Activated CD4-positive, alpha-beta T cell treated with anti-CD3 and anti-CD28 coated beads, Interleukin-2, amount 10 ng/mL, durations not matched to agents 24 days and 14 days (primary cell): Measurements from ENCODE around the gene MAL. TPM values are rescaled to one million over a fixed set of nuclear protein-coding genes. Genes with fewer than 3 reads are reported as not detected.

Experiments
- DNase-seq: peaks from one replicate; pipeline ENCODE4 v3.0.0; 2022
- H3K27ac Mint-ChIP-seq: one replicate; pipeline ENCODE4 v1.8.0; 2022; ENCODE audit warnings: mild to moderate bottlenecking, mixed read lengths
- H3K27me3 Mint-ChIP-seq: one replicate; pipeline ENCODE4 v1.8.0; 2022; ENCODE audit warnings: mixed read lengths
- H3K36me3 Mint-ChIP-seq: one replicate; pipeline ENCODE4 v1.8.0; 2022; ENCODE audit warnings: low read depth, mild to moderate bottlenecking, mixed read lengths
- H3K4me1 Mint-ChIP-seq: one replicate; pipeline ENCODE4 v1.8.0; 2021; ENCODE audit warnings: mixed read lengths
- H3K4me3 Mint-ChIP-seq: one replicate; pipeline ENCODE4 v1.8.0; 2022; ENCODE audit warnings: mild to moderate bottlenecking, moderate library complexity, mixed read lengths
- H3K9me3 Mint-ChIP-seq: one replicate; pipeline ENCODE4 v1.8.0; 2021; ENCODE audit warnings: mixed read lengths
- intact Hi-C: fragments of 100-400 bp; cut with micrococcal nuclease; formaldehyde crosslinking; loops from one replicate; pipeline ENCODE4 v1.15.1; 2023
- total RNA-seq: library from RNA; stranded (reverse); gene quantifications from 2 replicates; pipeline ENCODE4 v1.2.3, GENCODE V29; 2022

MAL gene
- total RNA-seq, 1 donor from 2014 or later = 167 TPM

GRCh38 chr2:94992360-94992759 is 33.1 kb upstream of the MAL start:
- Mint-ChIP-seq H3K27ac (no peak overlapping the region), H3K36me3 (no peaks in the 10 kb centered on the region), H3K27me3 (peaks cover 28% of the 10 kb centered on the region), H3K4me3 (no peak overlapping the region), H3K9me3 (no peaks in the 10 kb centered on the region), H3K4me1 (no peaks in the 10 kb centered on the region)
- no peak for DNase-seq
- intact Hi-C loops = no loop called here

- Mint-ChIP-seq H3K9me3 (no peaks in the 10 kb centered on the region), H3K4me1 (no peaks in the 10 kb centered on the region), H3K27me3 (peaks cover 33% of the 10 kb centered on the region), H3K27ac (no peak overlapping the region), H3K4me3 (no peak overlapping the region), H3K36me3 (no peaks in the 10 kb centered on the region)
- intact Hi-C loops = no loop called here
- DNase-seq = no peak
Observed at GRCh38 chr2:94993176-94994062, 32.1 kb upstream of the MAL start.

- Mint-ChIP-seq H3K36me3 (no peaks in the 10 kb centered on the region), H3K4me1 (no peaks in the 10 kb centered on the region), H3K9me3 (no peaks in the 10 kb centered on the region), H3K4me3 (no peak overlapping the region), H3K27ac (no peak overlapping the region), H3K27me3 (peaks cover 37% of the 10 kb centered on the region)
- no peak for DNase-seq
- intact Hi-C loops = no loop called here
Observed at GRCh38 chr2:94994063-94994913, 31.2 kb upstream of the MAL start.

GRCh38 chr2:94994914-94995552 is 30.5 kb upstream of the MAL start:
- intact Hi-C loops = no loop called here
- no peaks in the 10 kb centered on the region for H3K4me1 Mint-ChIP-seq
- no peak for DNase-seq
- H3K9me3 Mint-ChIP-seq = no peaks in the 10 kb centered on the region
- no peaks in the 10 kb centered on the region for H3K36me3 Mint-ChIP-seq
- no peak overlapping the region for H3K4me3 Mint-ChIP-seq
- no peak overlapping the region for H3K27ac Mint-ChIP-seq
- peaks cover 36% of the 10 kb centered on the region for H3K27me3 Mint-ChIP-seq

- Mint-ChIP-seq H3K36me3 (no peaks in the 10 kb centered on the region), H3K9me3 (no peaks in the 10 kb centered on the region), H3K27me3 (peaks cover 34% of the 10 kb centered on the region), H3K4me1 (no peaks in the 10 kb centered on the region), H3K4me3 (no peak overlapping the region), H3K27ac (no peak overlapping the region)
- intact Hi-C loops = no loop called here
- DNase-seq = no peak
Observed at GRCh38 chr2:94995553-94996304, 29.8 kb upstream of the MAL start.

GRCh38 chr2:94996305-94997100 is 29.0 kb upstream of the MAL start:
- Mint-ChIP-seq H3K27ac (no peak overlapping the region), H3K36me3 (no peaks in the 10 kb centered on the region), H3K9me3 (no peaks in the 10 kb centered on the region), H3K4me3 (no peak overlapping the region), H3K4me1 (no peaks in the 10 kb centered on the region), H3K27me3 (peaks cover 34% of the 10 kb centered on the region)
- DNase-seq = no peak
- intact Hi-C loops = no loop called here

- intact Hi-C loops = no loop called here
- no peaks in the 10 kb centered on the region for H3K4me1 Mint-ChIP-seq
Observed at GRCh38 chr2:94997981-94998930, 27.3 kb upstream of the MAL start.

GRCh38 chr2:94999431-94999883 is 26.1 kb upstream of the MAL start:
- peaks cover 31% of the 10 kb centered on the region for H3K27me3 Mint-ChIP-seq
- no peak overlapping the region for H3K27ac Mint-ChIP-seq
- no peaks in the 10 kb centered on the region for H3K9me3 Mint-ChIP-seq
- no peak for DNase-seq
- H3K4me3 Mint-ChIP-seq = no peak overlapping the region
- H3K36me3 Mint-ChIP-seq = no peaks in the 10 kb centered on the region
- H3K4me1 Mint-ChIP-seq = peaks cover 5% of the 10 kb centered on the region
- intact Hi-C loops = no loop called here

More at GRCh38 chr2:94997981-94998930, 27.3 kb upstream of the MAL start:
- Mint-ChIP-seq H3K27me3 (peaks cover 31% of the 10 kb centered on the region), H3K9me3 (no peaks in the 10 kb centered on the region), H3K27ac (no peak overlapping the region), H3K36me3 (no peaks in the 10 kb centered on the region), H3K4me3 (no peak overlapping the region)
- no peak for DNase-seq

- Mint-ChIP-seq H3K27me3 (peaks cover 28% of the 10 kb centered on the region), H3K27ac (no peak overlapping the region), H3K36me3 (no peaks in the 10 kb centered on the region), H3K9me3 (no peaks in the 10 kb centered on the region), H3K4me1 (peaks cover 7% of the 10 kb centered on the region), H3K4me3 (no peak overlapping the region)
- intact Hi-C loops = no loop called here
- DNase-seq = no peak
Observed at GRCh38 chr2:95001051-95001562, 24.4 kb upstream of the MAL start.

GRCh38 chr2:95001701-95002100 is 23.8 kb upstream of the MAL start:
- H3K9me3 Mint-ChIP-seq = no peaks in the 10 kb centered on the region
- H3K27me3 Mint-ChIP-seq = peaks cover 28% of the 10 kb centered on the region
- no peak for DNase-seq

GRCh38 chr2:95002498-95002897 is 23.0 kb upstream of the MAL start:
- Mint-ChIP-seq H3K4me3 (no peak overlapping the region), H3K36me3 (no peaks in the 10 kb centered on the region), H3K27me3 (peaks cover 21% of the 10 kb centered on the region), H3K27ac (no peak overlapping the region), H3K4me1 (peaks cover 7% of the 10 kb centered on the region), H3K9me3 (no peaks in the 10 kb centered on the region)
- DNase-seq = no peak
- intact Hi-C loops = no loop called here

More at GRCh38 chr2:95001701-95002100, 23.8 kb upstream of the MAL start:
- Mint-ChIP-seq H3K36me3 (no peaks in the 10 kb centered on the region), H3K27ac (no peak overlapping the region), H3K4me3 (no peak overlapping the region), H3K4me1 (peaks cover 7% of the 10 kb centered on the region)
- intact Hi-C loops = no loop called here

GRCh38 chr2:95004287-95004686 is 21.2 kb upstream of the MAL start:
- Mint-ChIP-seq H3K4me1 (peaks cover 7% of the 10 kb centered on the region), H3K9me3 (no peaks in the 10 kb centered on the region), H3K36me3 (no peaks in the 10 kb centered on the region), H3K27me3 (peaks cover 10% of the 10 kb centered on the region), H3K27ac (no peak overlapping the region), H3K4me3 (no peak overlapping the region)
- intact Hi-C loops = no loop called here
- DNase-seq = no peak
